SJCRH30 (cell line): ENCODE data around the gene ZCCHC14. TPM values are rescaled to one million over a fixed set of nuclear protein-coding genes. Genes with fewer than 3 reads are reported as not detected.
A peak's percentile ranks its signal among the peaks of the same experiment; 100 is the strongest.
"Not testable (repeated sequence)": the region's sequence is repeated elsewhere in the genome, so short reads cannot be mapped to it uniquely, and the experiment has no call there.

Source experiments
- DNase-seq, 2 experiments: peaks; one replicate each; pipeline ENCODE4 v3.0.0-alpha.2; 2015 to 2020
- H3K27ac ChIP-seq: fragments of 250-450 bp; sonication (Bioruptor Pico); 2 replicates; pipeline ENCODE4 v1.5.1; 2020; ENCODE audit warnings: mild to moderate bottlenecking, moderate library complexity
- H3K27me3 ChIP-seq: fragments of 250-450 bp; sonication (Bioruptor Pico); 2 replicates; pipeline ENCODE4 v1.5.1; 2020; ENCODE audit warnings: mild to moderate bottlenecking, moderate library complexity
- H3K36me3 ChIP-seq: fragments of 250-450 bp; sonication (Bioruptor Pico); 2 replicates; pipeline ENCODE4 v1.5.1; 2020; ENCODE audit warnings: mild to moderate bottlenecking, moderate library complexity
- H3K4me1 ChIP-seq: fragments of 250-450 bp; sonication (Bioruptor Pico); 2 replicates; pipeline ENCODE4 v1.5.1; 2020; ENCODE audit warnings: mild to moderate bottlenecking, moderate library complexity
- H3K4me3 ChIP-seq: fragments of 250-450 bp; sonication (Bioruptor Pico); 2 replicates; pipeline ENCODE4 v1.5.1; 2020; ENCODE audit warnings: mild to moderate bottlenecking, moderate library complexity
- H3K9me3 ChIP-seq: fragments of 250-450 bp; sonication (Bioruptor Pico); replicated peaks from 2 replicates; pipeline ENCODE4 v1.5.1; 2020; ENCODE audit warnings: mild to moderate bottlenecking, moderate library complexity
- total RNA-seq: library from RNA; depleted of rRNA; stranded (reverse); fragments of >200 nt; shearing (Covaris generic); gene quantifications from 2 replicates; pipeline ENCODE4 v1.2.3, GENCODE V29; 2014

ZCCHC14 gene
- total RNA-seq, 1 experiment from 2014 or later: 7.5 TPM

GRCh38 chr16:87380881-87381280, 111.9 kb downstream of the ZCCHC14 start:
- Histone ChIP-seq H3K9me3 (no peaks in the 10 kb centered on the region), H3K27me3 (no peaks in the 10 kb centered on the region), H3K4me3 (no peak overlapping the region), H3K4me1 (no peaks in the 10 kb centered on the region), H3K36me3 (no peaks in the 10 kb centered on the region), H3K27ac (no peak overlapping the region)
- no peak for DNase-seq

- no peak for DNase-seq
- H3K27ac ChIP-seq: no peak overlapping the region
- no peaks in the 10 kb centered on the region for H3K27me3 ChIP-seq
- no peaks in the 10 kb centered on the region for H3K4me1 ChIP-seq
- no peaks in the 10 kb centered on the region for H3K9me3 ChIP-seq
- no peaks in the 10 kb centered on the region for H3K36me3 ChIP-seq
- H3K4me3 ChIP-seq: no peak overlapping the region
Measured at GRCh38 chr16:87380403-87380802, 112.4 kb downstream of the ZCCHC14 start.

GRCh38 chr16:87379312-87379752, 113.5 kb downstream of the ZCCHC14 start:
- H3K4me3 ChIP-seq, H3K27ac ChIP-seq, H3K36me3 ChIP-seq, H3K9me3 ChIP-seq, DNase-seq, H3K27me3 ChIP-seq, H3K4me1 ChIP-seq: not testable (repeated sequence)

GRCh38 chr16:87376660-87377059, 116.2 kb downstream of the ZCCHC14 start:
- peaks cover 6% of the 10 kb centered on the region for H3K4me1 ChIP-seq
- H3K9me3 ChIP-seq: no peaks in the 10 kb centered on the region
- DNase-seq: no peak
- H3K27me3 ChIP-seq: no peaks in the 10 kb centered on the region
- H3K36me3 ChIP-seq: no peaks in the 10 kb centered on the region
- H3K4me3 ChIP-seq: no peak overlapping the region
- no peak overlapping the region for H3K27ac ChIP-seq

GRCh38 chr16:87375426-87376135, 117.2 kb downstream of the ZCCHC14 start:
- H3K36me3 ChIP-seq: no peaks in the 10 kb centered on the region
- no peaks in the 10 kb centered on the region for H3K9me3 ChIP-seq
- H3K4me3 ChIP-seq: no peak overlapping the region
- no peak overlapping the region for H3K27ac ChIP-seq
- no peaks in the 10 kb centered on the region for H3K27me3 ChIP-seq
- H3K4me1 ChIP-seq: peaks cover 12% of the 10 kb centered on the region
- no peak for DNase-seq

- no peak overlapping the region for H3K27ac ChIP-seq
- H3K9me3 ChIP-seq: no peaks in the 10 kb centered on the region
- no peak overlapping the region for H3K4me3 ChIP-seq
- no peak for DNase-seq
- peaks cover 12% of the 10 kb centered on the region for H3K4me1 ChIP-seq
- H3K36me3 ChIP-seq: no peaks in the 10 kb centered on the region
- no peaks in the 10 kb centered on the region for H3K27me3 ChIP-seq
Measured at GRCh38 chr16:87374313-87374712, 118.5 kb downstream of the ZCCHC14 start.

- no peaks in the 10 kb centered on the region for H3K27me3 ChIP-seq
- no peaks in the 10 kb centered on the region for H3K9me3 ChIP-seq
- H3K36me3 ChIP-seq: no peaks in the 10 kb centered on the region
Measured at GRCh38 chr16:87372305-87372704, 120.5 kb downstream of the ZCCHC14 start.

GRCh38 chr16:87371261-87371866, 121.5 kb downstream of the ZCCHC14 start:
- Histone ChIP-seq H3K36me3 (no peaks in the 10 kb centered on the region), H3K4me3 (peak overlapping the region; percentile 26; the same call in 1 of the 2 replicates), H3K27me3 (no peaks in the 10 kb centered on the region), H3K27ac (peak overlapping the region; percentile 93), H3K4me1 (peaks cover 12% of the 10 kb centered on the region), H3K9me3 (no peaks in the 10 kb centered on the region)
- DNase-seq: peak; percentile 59 to 70

More at GRCh38 chr16:87372305-87372704, 120.5 kb downstream of the ZCCHC14 start:
- H3K4me1 ChIP-seq: peaks cover 12% of the 10 kb centered on the region
- no peak for DNase-seq
- H3K4me3 ChIP-seq: no peak overlapping the region
- H3K27ac ChIP-seq: peak overlapping the region; percentile 93

- Histone ChIP-seq H3K36me3 (no peaks in the 10 kb centered on the region), H3K4me1 (peaks cover 12% of the 10 kb centered on the region), H3K27ac (no peak overlapping the region; the same call in 1 of the 2 replicates), H3K9me3 (no peaks in the 10 kb centered on the region), H3K4me3 (no peak overlapping the region), H3K27me3 (no peaks in the 10 kb centered on the region)
- no peak for DNase-seq
Measured at GRCh38 chr16:87369796-87370719, 122.8 kb downstream of the ZCCHC14 start.

GRCh38 chr16:87369117-87369765, 123.6 kb downstream of the ZCCHC14 start:
- Histone ChIP-seq H3K36me3 (no peaks in the 10 kb centered on the region), H3K27me3 (no peaks in the 10 kb centered on the region), H3K4me3 (no peak overlapping the region), H3K27ac (no peak overlapping the region), H3K9me3 (no peaks in the 10 kb centered on the region), H3K4me1 (peaks cover 12% of the 10 kb centered on the region)
- no peak for DNase-seq

GRCh38 chr16:87368029-87368770, 124.6 kb downstream of the ZCCHC14 start:
- no peaks in the 10 kb centered on the region for H3K9me3 ChIP-seq
- H3K4me3 ChIP-seq: no peak overlapping the region
- no peak for DNase-seq
- no peaks in the 10 kb centered on the region for H3K27me3 ChIP-seq
- H3K36me3 ChIP-seq: no peaks in the 10 kb centered on the region
- H3K4me1 ChIP-seq: peaks cover 12% of the 10 kb centered on the region
- H3K27ac ChIP-seq: no peak overlapping the region

GRCh38 chr16:87367529-87367928, 125.3 kb downstream of the ZCCHC14 start:
- H3K9me3 ChIP-seq: no peaks in the 10 kb centered on the region
- no peak overlapping the region for H3K27ac ChIP-seq
- no peak for DNase-seq
- H3K27me3 ChIP-seq: no peaks in the 10 kb centered on the region
- H3K4me3 ChIP-seq: no peak overlapping the region
- no peaks in the 10 kb centered on the region for H3K36me3 ChIP-seq
- H3K4me1 ChIP-seq: peaks cover 12% of the 10 kb centered on the region

GRCh38 chr16:87366930-87367329, 125.9 kb downstream of the ZCCHC14 start:
- no peaks in the 10 kb centered on the region for H3K27me3 ChIP-seq
- H3K27ac ChIP-seq: no peak overlapping the region
- DNase-seq: no peak
- H3K36me3 ChIP-seq: no peaks in the 10 kb centered on the region
- H3K9me3 ChIP-seq: no peaks in the 10 kb centered on the region
- no peak overlapping the region for H3K4me3 ChIP-seq
- peaks cover 9% of the 10 kb centered on the region for H3K4me1 ChIP-seq

GRCh38 chr16:87366288-87366687, 126.5 kb downstream of the ZCCHC14 start:
- no peaks in the 10 kb centered on the region for H3K9me3 ChIP-seq
- H3K27ac ChIP-seq: no peak overlapping the region
- peaks cover 2% of the 10 kb centered on the region for H3K4me1 ChIP-seq

More at GRCh38 chr16:87366288-87366687, 126.5 kb downstream of the ZCCHC14 start:
- Histone ChIP-seq H3K27me3 (no peaks in the 10 kb centered on the region), H3K36me3 (no peaks in the 10 kb centered on the region), H3K4me3 (no peak overlapping the region)
- DNase-seq: no peak
